GM06990 (cell line): ENCODE results near the gene CST9L.

ENCODE experiments used
- DNase-seq: peaks from one replicate; pipeline ENCODE4 v3.0.0-alpha.2; 2011; ENCODE audit not compliant: insufficient read length; ENCODE audit errors: extremely low read depth
- H3K27me3 ChIP-seq: replicated peaks from 2 replicates; pipeline ENCODE4 v1.6.0; 2011; ENCODE audit warnings: low read length; ENCODE audit not compliant: control insufficient read depth, insufficient read depth
- H3K36me3 ChIP-seq: 2 replicates; pipeline ENCODE4 v1.5.1; 2011; ENCODE audit warnings: low read length; ENCODE audit not compliant: control insufficient read depth, insufficient read depth
- H3K4me3 ChIP-seq: replicated peaks from 2 replicates; pipeline ENCODE4 v1.5.1; 2011; ENCODE audit warnings: low read depth, mild to moderate bottlenecking, control low read depth, low read length
- TF ChIP-seq, protein P1 (sequence below): IDR thresholded peaks from 2 replicates; pipeline ENCODE4 v1.5.1; 2011; ENCODE audit warnings: low read length, control low read depth, mild to moderate bottlenecking, inconsistent platforms; ENCODE audit not compliant: insufficient read depth, poor library complexity, severe bottlenecking

The CST9L gene

DNA sequence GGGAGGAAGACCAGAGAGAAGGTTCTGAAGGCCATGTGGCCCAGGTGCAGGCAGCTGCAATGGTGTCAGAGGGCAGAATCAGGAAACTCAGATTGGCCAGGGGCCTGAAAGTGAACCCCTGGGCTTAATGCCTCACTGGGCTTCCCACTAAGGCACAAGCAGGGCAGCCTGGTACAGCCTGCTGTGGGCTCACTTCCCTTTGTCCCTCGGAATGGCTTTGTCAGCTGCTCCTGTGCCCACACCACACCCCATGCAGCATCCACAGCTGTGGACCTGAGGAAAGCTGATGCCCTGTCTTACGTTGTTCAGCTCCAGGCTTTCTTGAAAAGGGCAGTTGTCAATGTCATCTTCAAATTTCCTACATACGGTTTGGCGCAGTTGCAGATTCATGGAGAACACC, 35.0 kb upstream of the CST9L start:
- Histone ChIP-seq H3K27me3 (no peaks in the 10 kb centered on the region; the same call in 1 of the 2 replicates), H3K4me3 (no peak overlapping the region), H3K36me3 (no peaks in the 10 kb centered on the region)
- TF ChIP-seq, protein P1, sequence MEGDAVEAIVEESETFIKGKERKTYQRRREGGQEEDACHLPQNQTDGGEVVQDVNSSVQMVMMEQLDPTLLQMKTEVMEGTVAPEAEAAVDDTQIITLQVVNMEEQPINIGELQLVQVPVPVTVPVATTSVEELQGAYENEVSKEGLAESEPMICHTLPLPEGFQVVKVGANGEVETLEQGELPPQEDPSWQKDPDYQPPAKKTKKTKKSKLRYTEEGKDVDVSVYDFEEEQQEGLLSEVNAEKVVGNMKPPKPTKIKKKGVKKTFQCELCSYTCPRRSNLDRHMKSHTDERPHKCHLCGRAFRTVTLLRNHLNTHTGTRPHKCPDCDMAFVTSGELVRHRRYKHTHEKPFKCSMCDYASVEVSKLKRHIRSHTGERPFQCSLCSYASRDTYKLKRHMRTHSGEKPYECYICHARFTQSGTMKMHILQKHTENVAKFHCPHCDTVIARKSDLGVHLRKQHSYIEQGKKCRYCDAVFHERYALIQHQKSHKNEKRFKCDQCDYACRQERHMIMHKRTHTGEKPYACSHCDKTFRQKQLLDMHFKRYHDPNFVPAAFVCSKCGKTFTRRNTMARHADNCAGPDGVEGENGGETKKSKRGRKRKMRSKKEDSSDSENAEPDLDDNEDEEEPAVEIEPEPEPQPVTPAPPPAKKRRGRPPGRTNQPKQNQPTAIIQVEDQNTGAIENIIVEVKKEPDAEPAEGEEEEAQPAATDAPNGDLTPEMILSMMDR: no peak
- DNase-seq: no peak

DNA sequence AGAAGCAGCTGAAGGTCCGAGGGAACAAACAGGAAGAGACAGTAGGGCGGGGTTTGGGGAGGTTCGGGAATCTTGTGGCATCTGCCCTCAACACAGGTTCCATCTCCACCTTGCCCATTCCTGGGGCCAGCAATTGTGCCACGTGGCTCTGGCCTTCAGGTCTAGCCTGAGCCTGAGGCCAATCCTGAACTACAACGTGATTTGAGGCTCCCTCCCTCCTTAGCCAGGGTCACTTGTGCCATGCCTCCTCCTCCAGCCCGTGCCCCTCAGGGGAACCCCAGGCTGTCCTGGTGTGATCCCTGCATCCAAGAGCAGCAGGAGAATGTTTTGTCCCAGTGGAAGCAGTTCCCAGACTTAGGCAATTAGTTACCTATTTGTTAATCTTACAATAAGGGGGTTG, 34.4 kb upstream of the CST9L start:
- no peaks in the 10 kb centered on the region; the same call in 1 of the 2 replicates for H3K27me3 ChIP-seq
- DNase-seq: no peak
- no peaks in the 10 kb centered on the region for H3K36me3 ChIP-seq
- H3K4me3 ChIP-seq: no peak overlapping the region
- TF ChIP-seq, protein P1: no peak

DNA sequence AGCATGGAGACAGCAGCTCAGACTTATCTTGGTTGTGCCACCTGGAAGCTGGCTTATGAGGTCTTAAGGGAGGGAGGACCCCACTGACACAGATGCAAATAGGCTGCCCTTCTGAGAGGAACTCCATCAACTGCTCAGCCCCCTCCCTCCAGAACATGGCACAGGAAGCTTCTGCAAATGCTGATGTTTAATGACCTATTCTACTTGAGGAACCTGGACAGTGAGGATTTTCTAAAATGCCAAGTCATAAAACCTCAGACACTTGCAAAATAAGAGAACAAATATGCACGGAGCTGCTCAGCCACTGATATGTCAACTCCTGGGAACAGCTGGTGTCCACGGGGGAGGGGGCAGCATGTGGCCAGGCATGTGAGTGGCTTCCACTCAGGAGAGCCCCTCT, 34.0 kb upstream of the CST9L start:
- no peak for DNase-seq
- H3K27me3 ChIP-seq: no peaks in the 10 kb centered on the region; the same call in 1 of the 2 replicates
- TF ChIP-seq, protein P1: no peak
- no peak overlapping the region for H3K4me3 ChIP-seq
- no peaks in the 10 kb centered on the region for H3K36me3 ChIP-seq

DNA sequence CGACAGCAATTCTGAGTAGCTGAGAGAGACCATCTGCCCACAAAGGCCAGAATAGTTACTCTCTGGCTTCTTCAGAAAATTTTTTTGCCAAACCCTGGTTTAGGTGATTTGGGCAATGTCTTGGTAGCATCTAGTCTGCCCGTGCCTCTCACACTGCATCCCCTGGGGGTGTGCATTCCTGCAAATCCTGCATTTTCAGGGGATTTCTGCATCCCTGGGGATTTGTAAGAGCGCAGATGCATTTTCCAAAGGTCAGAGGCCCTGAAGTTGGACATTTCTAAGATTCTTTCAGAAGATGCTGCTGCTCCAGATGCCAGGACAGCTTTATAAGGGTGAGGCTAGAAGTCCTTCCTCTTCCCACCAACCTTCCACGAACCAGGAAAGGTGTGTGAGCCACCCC, 33.4 kb upstream of the CST9L start:
- TF ChIP-seq, protein P1: no peak
- Histone ChIP-seq H3K4me3 (no peak overlapping the region), H3K36me3 (no peaks in the 10 kb centered on the region), H3K27me3 (no peaks in the 10 kb centered on the region; the same call in 1 of the 2 replicates)
- DNase-seq: no peak

DNA sequence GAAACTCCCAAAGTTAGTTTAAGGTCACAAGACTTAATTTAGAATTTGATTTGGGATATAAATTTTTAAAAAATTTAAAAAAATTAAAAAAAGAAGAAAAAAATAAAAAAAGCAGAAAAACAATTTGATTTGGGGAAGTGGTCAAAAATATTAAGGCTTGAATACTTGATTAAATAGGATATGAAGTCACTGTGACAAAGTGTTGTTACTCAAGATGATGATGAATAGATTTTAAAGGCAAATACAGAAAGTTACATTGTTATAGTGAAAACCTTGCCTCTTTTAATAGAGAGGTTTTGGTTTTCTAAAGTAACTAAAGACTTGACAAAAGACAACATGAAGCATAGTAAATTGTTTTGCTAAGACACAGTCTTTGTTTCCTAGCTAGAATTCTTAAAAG, 30.2 kb upstream of the CST9L start:
- no peak for DNase-seq
- no peaks in the 10 kb centered on the region for H3K27me3 ChIP-seq
- H3K4me3 ChIP-seq: no peak overlapping the region
- H3K36me3 ChIP-seq: no peaks in the 10 kb centered on the region
- TF ChIP-seq, protein P1: no peak

DNA sequence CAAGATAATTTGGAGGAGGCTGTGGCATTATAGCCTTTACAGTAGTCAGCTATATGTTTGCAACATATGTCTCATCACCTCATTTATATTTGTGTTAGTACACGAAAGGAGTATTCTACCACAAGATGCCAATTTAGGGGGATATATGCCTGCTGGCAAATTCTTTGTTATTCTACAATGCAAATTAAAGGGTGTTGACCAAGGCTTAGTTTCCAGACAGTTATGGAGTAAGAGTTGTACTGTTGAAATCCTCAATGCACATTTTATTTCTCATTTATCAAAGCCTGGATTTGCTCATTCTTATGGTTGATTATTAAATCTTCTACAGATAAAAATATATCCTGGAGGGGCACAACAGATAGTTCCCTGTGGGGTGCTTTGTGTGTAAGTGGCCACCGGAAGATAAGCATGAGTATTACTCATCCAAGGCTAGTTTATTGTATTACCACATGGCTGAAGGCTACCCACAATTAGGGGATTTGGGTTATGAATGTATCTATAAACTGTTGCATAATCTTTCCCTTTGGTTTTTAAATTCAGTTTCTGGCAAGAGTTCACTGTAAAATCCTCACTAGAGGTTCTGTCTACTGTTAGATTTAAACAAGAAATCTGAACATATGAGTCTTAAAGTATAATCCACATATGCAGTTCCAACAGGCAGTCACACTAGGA, 28.4 kb upstream of the CST9L start:
- DNase-seq: no peak
- Histone ChIP-seq H3K36me3 (no peaks in the 10 kb centered on the region), H3K4me3 (no peak overlapping the region), H3K27me3 (no peaks in the 10 kb centered on the region)
- TF ChIP-seq, protein P1: no peak
